ENCODE results near the gene PDE6B.

Gene PDE6B

DNA sequence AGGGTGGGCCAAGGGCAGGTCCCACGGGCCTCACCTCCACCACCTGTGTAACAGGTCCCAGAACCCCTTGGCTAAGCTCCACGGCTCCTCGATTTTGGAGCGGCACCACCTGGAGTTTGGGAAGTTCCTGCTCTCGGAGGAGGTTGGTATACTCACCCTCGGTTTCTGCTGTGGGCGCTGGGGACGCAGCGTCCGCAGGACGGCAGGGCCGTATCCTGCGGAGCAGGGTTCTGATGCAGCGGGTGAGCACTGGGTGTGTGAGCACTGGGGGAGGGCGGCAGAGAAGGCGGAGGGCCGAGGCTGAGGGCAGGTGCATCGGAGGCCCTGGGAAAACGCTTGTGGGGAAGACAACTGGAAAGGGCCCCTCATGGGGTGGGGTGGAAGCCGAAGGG, 37.7 kb downstream of the PDE6B start:
- TF ChIP-seq CTCF (IDR thresholded peaks at IDR 0.05), result no peak

GRCh38 chr4:663438-664428, 38.4 kb downstream of the PDE6B start:
- no peak for TF ChIP-seq CTCF (IDR thresholded peaks at IDR 0.05)

- TF ChIP-seq CTCF (IDR thresholded peaks at IDR 0.05), result no peak
Observed at GRCh38 chr4:664713-665231, 39.4 kb downstream of the PDE6B start.

DNA sequence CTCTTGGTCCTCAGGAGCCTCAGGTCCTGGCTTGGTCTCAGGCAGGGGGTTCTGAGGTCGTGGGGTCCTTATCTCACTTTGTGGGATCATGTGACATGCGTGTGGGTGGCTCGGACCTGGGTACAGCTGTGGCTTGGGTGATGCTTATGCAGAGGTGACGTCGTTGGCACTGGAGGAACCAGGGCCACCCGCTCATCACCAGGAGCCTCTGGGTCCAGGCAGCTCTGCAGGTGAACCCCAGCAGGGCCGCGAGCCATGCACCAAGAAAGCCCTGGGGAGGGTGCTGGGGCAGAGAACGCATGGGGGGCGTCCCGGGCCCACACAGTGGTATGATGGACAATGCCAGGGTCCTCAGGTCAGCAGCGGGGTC, 40.0 kb downstream of the PDE6B start:
- TF ChIP-seq CTCF (IDR thresholded peaks at IDR 0.05), result no peak

DNA sequence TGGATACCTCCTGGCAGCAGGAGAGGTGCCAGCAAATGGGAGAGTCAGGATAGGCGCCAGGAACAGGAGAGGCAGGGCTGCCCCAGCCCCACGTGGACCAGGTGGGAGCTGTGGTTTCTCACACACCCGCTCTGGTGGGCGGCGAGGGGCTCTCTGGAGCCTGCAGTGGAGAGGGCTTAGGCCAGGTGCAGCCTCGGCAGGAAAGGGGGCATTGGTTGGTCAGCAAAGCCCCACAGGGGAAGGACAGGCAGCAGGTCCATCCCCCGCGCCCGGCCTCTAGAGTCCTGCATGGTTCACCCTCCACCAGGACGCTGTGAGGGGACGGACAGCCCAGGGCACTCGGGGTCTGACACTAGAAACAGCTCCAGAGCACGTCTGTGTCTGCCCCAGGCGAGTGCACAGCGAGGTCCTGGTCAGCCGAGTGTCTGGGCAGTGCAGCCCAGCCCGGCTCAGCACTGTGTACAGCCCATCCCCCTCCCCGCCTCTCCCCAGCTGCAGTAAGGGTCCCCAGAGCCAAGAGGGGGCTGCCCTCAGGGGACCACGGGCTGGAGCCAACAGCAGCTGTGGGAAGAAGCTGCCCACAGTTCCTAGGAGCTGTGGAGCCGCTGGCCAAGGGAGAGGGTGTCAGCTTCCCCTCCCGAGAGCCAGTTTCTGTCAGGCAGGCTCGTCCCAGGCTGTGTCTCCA, 40.5 kb downstream of the PDE6B start:
- TF ChIP-seq CTCF (IDR thresholded peaks at IDR 0.05), result no peak

GRCh38 chr4:666436-666810, 41.0 kb downstream of the PDE6B start:
- no peak for TF ChIP-seq CTCF (IDR thresholded peaks at IDR 0.05)

DNA sequence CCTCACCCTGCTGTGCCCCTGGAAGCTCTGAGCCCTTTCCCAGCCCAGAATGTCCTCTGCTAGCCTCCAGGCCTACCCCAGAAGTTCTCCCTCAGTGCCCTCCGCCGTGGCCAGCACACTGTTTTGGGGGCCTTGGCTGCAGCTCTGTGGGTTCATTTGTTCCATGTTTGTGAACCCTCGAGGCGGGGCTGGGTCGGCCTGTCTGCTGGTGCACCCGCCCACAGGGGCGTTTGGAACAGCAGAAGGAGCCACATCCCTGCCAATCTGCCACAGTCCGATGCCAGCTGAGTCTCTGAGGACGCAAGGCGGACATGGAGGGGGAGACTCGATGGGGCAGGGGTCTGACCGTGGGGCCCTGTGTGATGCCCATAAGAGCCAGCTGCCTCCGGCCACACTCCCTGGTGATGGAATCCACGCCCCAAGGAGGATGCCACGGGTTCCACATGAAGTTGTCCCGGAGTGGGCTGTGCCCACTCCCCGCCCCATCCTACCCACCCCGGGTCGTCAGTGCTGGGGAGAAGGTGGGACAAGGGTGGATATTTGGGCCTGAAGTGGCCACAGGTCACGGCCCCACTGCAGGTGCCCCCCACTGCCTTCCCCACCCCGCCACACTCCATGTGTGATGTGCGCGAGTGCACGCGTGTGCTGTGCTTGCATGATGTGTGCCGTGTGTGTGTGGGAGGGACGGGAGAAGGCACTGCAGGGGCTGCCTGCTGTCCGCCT, 41.6 kb downstream of the PDE6B start:
- TF ChIP-seq CTCF (IDR thresholded peaks at IDR 0.05), result no peak

All from LNCAP (cell line).